Amniotic stem cell (primary cell): ENCODE measurements around the gene TSHB.

ENCODE experiments used
- DNase-seq: peaks from one replicate; lab custom pipeline; 2025; lab: John Stamatoyannopoulos, UW

The TSHB gene

GRCh38 chr1:115060501-115060900, 30.9 kb downstream of the TSHB start:
- no peak for DNase-seq

GRCh38 chr1:115062542-115063004, 32.9 kb downstream of the TSHB start:
- no peak for DNase-seq

- no peak for DNase-seq
These were observed 33.7 kb downstream of the TSHB start for GRCh38 chr1:115063228-115063901.

- DNase-seq = no peak
These were observed 34.8 kb downstream of the TSHB start for GRCh38 chr1:115064461-115064860.

GRCh38 chr1:115065021-115065420, 35.4 kb downstream of the TSHB start:
- DNase-seq = no peak

- peak; percentile 34 for DNase-seq
These were observed 37.7 kb downstream of the TSHB start for GRCh38 chr1:115067161-115067859.

- DNase-seq = no peak
These were observed 39.4 kb downstream of the TSHB start for GRCh38 chr1:115068826-115069585.

- no peak for DNase-seq
These were observed 40.2 kb downstream of the TSHB start for GRCh38 chr1:115069659-115070308.

- no peak for DNase-seq
These were observed 41.5 kb downstream of the TSHB start for GRCh38 chr1:115071012-115071664.

GRCh38 chr1:115073298-115074087, 43.9 kb downstream of the TSHB start:
- DNase-seq = no peak

- no peak for DNase-seq
These were observed 45.4 kb downstream of the TSHB start for GRCh38 chr1:115074839-115075534.

GRCh38 chr1:115076384-115076915, 46.8 kb downstream of the TSHB start:
- no peak for DNase-seq

GRCh38 chr1:115077286-115077983, 47.8 kb downstream of the TSHB start:
- no peak for DNase-seq

- DNase-seq = no peak
These were observed 48.3 kb downstream of the TSHB start for GRCh38 chr1:115077984-115078330.

- no peak for DNase-seq
These were observed 49.1 kb downstream of the TSHB start for GRCh38 chr1:115078708-115079107.

- DNase-seq = no peak
These were observed 53.3 kb downstream of the TSHB start for GRCh38 chr1:115082949-115083348.
